ENCODE data around the gene CADM3. TPM values are rescaled to one million over a fixed set of nuclear protein-coding genes. Genes with fewer than 3 reads are reported as not detected.

CADM3 gene
- polyA plus RNA-seq, 3 donors, result not detected

- Histone ChIP-seq H3K9ac (ENCODE audit: insufficient read depth, low read length, poor library complexity, severe bottlenecking) (no peak overlapping the region), H3K4me3 (replicated peaks in 1 of 3; ENCODE audit: low read depth in 2 of 3, low read length in 3 of 3) (no peak overlapping the region), H3K27me3 (ENCODE audit: control insufficient read depth in 2 of 2, insufficient read depth in 2 of 2, low read length in 2 of 2) (peaks cover 34 to 37% of the 10 kb centered on the region in 2 donors), H3K79me2 (ENCODE audit: insufficient read depth, low read length) (no peaks in the 10 kb centered on the region), H3K4me2 (replicated peaks; ENCODE audit: extremely low read depth, low read length, poor library complexity, severe bottlenecking) (no peak overlapping the region), H3K9me3 (replicated peaks in 1 of 2; ENCODE audit: control insufficient read depth in 1 of 2, insufficient read depth in 1 of 2, low read length in 2 of 2) (no peaks in the 10 kb centered on the region), H3K4me1 (ENCODE audit: control insufficient read depth in 1 of 2, insufficient read depth in 2 of 2, low read length in 2 of 2) (no peaks in the 10 kb centered on the region), H3K36me3 (replicated peaks in 1 of 2; ENCODE audit: control insufficient read depth in 1 of 2, insufficient read depth in 2 of 2, low read length in 2 of 2) (no peaks in the 10 kb centered on the region), H2AFZ (ENCODE audit: insufficient read depth, low read depth, low read length, poor library complexity, severe bottlenecking) (no peak overlapping the region), H3K27ac (ENCODE audit: low read depth in 1 of 2, low read length in 2 of 2) (no peak overlapping the region), H4K20me1 (ENCODE audit: insufficient read depth, low read length) (no peaks in the 10 kb centered on the region)
- no peak for TF ChIP-seq CTCF (IDR thresholded peaks at IDR 0.05)
- Mint-ChIP-seq H3K27me3 (ENCODE audit: low read depth in 3 of 3) (peaks cover 6 to 12% (median 9%) of the 10 kb centered on the region in 3 donors), H3K4me3 (no peak overlapping the region), H3K4me1 (no peaks in the 10 kb centered on the region), H3K36me3 (no peaks in the 10 kb centered on the region), H3K27ac (no peak overlapping the region), H3K9me3 (peaks cover 0 to 4% (median 0%) of the 10 kb centered on the region in 7 donors)
- WGBS (ENCODE audit: insufficient coverage), result 100% methylated on average over 2 of the region's 3 CpGs
- no peak for DNase-seq
- intact Hi-C loops (cut with micrococcal nuclease), result no loop called here
These were observed 26.8 kb upstream of the CADM3 start for GRCh38 chr1:159144571-159144970.

- Histone ChIP-seq H3K79me2 (ENCODE audit: insufficient read depth, low read length) (no peaks in the 10 kb centered on the region), H2AFZ (ENCODE audit: insufficient read depth, low read depth, low read length, poor library complexity, severe bottlenecking) (no peak overlapping the region), H3K9ac (ENCODE audit: insufficient read depth, low read length, poor library complexity, severe bottlenecking) (no peak overlapping the region), H3K27me3 (ENCODE audit: control insufficient read depth in 2 of 2, insufficient read depth in 2 of 2, low read length in 2 of 2) (peaks cover 14 to 15% of the 10 kb centered on the region in 2 donors), H3K9me3 (replicated peaks in 1 of 2; ENCODE audit: control insufficient read depth in 1 of 2, insufficient read depth in 1 of 2, low read length in 2 of 2) (no peaks in the 10 kb centered on the region), H3K4me3 (replicated peaks in 1 of 3; ENCODE audit: low read depth in 2 of 3, low read length in 3 of 3) (no peak overlapping the region), H3K4me1 (ENCODE audit: control insufficient read depth in 1 of 2, insufficient read depth in 2 of 2, low read length in 2 of 2) (peaks cover 6% of the 10 kb centered on the region in 2 donors), H3K36me3 (replicated peaks in 1 of 2; ENCODE audit: control insufficient read depth in 1 of 2, insufficient read depth in 2 of 2, low read length in 2 of 2) (no peaks in the 10 kb centered on the region), H4K20me1 (ENCODE audit: insufficient read depth, low read length) (no peaks in the 10 kb centered on the region), H3K27ac (ENCODE audit: low read depth in 1 of 2, low read length in 2 of 2) (no peak overlapping the region), H3K4me2 (replicated peaks; ENCODE audit: extremely low read depth, low read length, poor library complexity, severe bottlenecking) (no peak overlapping the region)
- TF ChIP-seq CTCF (IDR thresholded peaks at IDR 0.05), result no peak
- Mint-ChIP-seq H3K27me3 (ENCODE audit: low read depth in 3 of 3) (peaks cover 5 to 6% (median 5%) of the 10 kb centered on the region in 3 donors), H3K27ac (no peak overlapping the region), H3K4me3 (no peak overlapping the region), H3K9me3 (peaks cover 0 to 5% (median 0%) of the 10 kb centered on the region in 7 donors), H3K36me3 (no peaks in the 10 kb centered on the region), H3K4me1 (peaks cover 2% of the 10 kb centered on the region)
- DNase-seq, result no peak
- intact Hi-C loops (cut with micrococcal nuclease), result loop anchor here in 1 of 2 donors (5.0 kb wide), 1 partner anchor 55 kb away; the partner anchor contains the start of gene ACKR1
- WGBS (ENCODE audit: insufficient coverage), result 79% methylated on average over 3 of the region's 3 CpGs
These were observed 24.4 kb upstream of the CADM3 start for GRCh38 chr1:159146980-159147379.
